GM19324 (cell line): ENCODE measurements around the gene NSG1.
"Not testable (repeated sequence)": the region's sequence is repeated elsewhere in the genome, so short reads cannot be mapped to it uniquely, and the experiment has no call there.

Experiments
- ATAC-seq: cut with Tn5 transposase; IDR thresholded peaks from one replicate; pipeline ENCODE4 v1.9.1; 2021; ENCODE audit warnings: mild to moderate bottlenecking, moderate library complexity; ENCODE audit not compliant: unreplicated experiment, low FRiP score

Gene NSG1

DNA sequence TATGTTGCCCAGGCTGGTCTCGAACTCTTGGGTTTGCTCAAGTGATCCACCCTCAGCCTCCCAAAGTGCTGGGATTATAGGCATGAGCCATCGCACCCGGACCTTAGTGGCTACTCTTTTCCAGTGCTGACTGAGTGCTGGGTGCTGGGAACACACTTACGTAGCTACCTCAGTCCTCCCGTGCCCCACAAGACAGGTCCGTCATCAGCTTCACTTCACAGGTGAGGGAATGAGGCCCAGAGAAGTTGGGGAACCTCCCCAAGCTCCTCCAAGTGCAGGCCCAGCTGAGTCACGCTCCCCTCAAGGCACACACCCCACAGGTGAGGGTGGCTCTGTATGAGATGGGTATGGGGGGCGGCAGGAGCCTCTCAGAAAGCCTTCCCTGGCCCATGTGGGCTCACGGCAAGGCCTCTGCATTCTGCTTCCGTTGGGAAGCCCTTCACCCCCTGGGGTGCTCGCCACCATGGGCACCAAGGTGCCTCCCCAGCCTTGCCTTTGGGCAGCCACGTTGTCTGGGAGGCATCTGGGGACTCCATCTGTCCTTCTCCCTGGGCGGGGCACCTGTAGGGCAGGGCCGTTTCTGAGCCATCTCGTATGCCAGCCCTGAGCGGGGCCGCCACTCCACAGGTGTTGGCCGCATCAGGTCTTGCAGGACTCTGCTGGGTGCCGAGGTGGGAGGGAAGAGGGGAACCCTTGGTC is 28.4 kb downstream of the NSG1 start:
- no peak for ATAC-seq

DNA sequence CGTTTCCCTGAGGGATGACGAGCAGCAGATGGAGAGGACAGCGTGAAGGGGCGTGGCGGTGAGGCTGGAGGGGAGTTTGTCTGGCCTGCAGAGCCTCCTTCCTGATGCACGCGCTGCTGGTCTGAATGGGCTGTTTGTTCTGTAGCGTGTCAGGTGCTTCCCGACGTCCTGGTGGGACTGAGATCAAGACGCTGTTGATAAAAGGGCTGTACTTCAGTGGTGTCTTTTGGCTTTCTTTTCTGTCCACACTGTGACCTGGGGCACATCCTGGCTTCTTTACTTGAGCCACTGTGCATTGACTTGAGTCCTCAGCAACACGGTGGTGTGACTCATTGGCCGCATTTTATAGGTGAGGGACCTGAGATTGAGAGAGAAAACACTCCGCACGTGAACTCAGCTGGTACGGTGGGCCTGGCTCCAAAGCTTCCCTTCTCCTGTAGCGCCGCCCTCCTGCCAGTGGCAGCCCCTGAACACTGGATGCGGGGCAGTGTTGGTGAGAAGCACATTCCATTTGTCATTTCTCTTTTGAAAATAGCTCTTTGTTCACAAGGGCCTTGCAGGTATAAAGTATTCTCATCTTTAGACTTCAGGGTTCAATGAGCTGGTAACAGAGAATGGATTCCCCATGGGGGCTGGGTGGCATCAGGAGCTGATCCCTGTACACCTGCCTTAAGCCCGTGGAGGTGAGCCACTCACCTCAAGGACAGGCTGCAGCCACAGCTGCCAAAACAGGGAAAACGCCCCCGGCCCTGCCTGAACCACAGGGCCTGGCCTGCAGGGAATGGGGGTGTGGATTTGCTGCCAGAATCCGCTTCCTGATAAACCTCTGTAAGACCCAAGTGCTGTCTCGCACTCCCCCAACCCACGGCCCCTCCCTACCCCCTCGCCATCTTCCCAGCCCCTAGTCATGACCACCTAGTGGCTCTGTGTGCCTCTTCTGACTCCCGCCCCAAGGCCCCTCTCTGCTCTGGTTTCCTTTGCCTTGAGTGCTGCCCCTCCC is 29.2 kb downstream of the NSG1 start:
- ATAC-seq, result no peak

DNA sequence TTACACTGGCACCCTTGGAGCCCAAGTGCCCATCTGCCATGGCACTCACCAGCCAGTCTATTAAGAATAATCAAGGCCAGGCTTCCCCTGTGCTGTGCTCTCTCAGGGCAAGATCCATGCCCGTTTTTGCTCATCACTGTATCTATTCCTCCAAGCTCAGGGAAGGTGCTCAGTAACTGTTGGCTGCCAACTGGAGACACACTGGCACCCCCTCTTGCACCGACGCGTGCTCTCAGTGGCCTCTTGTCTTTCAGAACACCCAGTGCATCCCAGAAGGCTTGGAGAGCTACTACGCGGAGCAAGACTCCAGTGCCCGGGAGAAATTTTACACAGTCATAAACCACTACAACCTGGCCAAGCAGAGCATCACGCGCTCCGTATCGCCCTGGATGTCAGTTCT is 30.1 kb downstream of the NSG1 start:
- no peak for ATAC-seq

GRCh38 chr4:4417886-4418285 is 31.0 kb downstream of the NSG1 start:
- no peak for ATAC-seq

GRCh38 chr4:4418676-4419390 is 31.9 kb downstream of the NSG1 start:
- ATAC-seq, result no peak

GRCh38 chr4:4419896-4420295 is 33.0 kb downstream of the NSG1 start:
- no peak for ATAC-seq

DNA sequence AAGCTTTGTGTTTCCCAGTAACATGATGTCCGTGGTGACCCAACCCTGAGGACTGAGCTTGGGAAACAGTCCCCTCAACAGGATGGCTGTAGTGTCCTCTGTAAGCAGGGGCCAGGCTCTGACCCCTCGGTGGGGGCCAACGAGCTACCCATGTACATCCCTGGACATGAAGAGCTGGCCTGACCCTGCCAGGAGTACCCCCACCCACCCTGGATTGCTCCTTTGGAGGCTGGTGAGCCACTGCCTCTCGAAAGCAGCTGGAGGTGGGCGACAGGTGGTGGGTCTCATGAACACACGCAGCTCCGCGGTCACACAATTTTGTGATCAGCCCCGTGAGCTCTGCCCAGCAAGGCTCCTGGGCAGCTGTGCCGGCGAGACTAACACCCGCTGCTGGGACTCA is 33.5 kb downstream of the NSG1 start:
- no peak for ATAC-seq

DNA sequence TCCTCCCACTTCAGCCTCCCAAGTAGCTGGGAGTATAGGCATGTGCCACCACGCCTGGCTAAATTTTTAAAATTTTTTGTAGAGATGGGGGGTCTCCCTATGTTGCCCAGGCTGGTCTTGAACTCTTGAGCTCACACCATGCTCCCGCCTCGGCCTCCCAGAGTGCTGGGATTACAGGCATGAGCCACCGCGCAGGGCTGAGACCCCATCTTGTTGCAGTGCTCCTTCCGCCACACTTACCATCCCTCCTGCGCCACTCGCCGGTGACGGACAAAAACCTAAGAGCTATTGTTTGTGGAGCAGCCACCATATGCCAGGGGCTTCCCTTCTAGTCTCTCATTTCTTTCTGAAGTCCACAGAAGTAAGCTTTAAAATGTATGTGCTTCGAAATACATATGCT is 34.5 kb downstream of the NSG1 start:
- no peak for ATAC-seq

DNA sequence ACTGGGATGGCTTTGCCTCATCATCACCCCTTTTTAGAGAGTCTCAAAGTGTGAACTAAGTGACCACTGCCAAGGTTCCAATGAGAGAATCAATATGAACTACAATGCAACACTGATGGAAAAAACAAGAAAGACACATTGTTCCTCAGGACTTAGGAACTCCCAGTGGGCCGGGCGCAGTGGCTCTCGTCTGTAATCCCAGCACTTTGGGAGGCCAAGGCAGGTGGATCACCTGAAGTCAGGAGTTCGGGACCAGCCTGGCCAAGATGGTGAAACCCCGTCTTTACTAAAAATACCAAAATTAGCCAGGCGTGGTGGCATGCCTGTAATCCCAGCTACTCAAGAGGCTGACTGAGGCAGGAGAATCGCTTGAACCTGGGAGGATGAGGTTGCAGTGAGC is 35.2 kb downstream of the NSG1 start:
- ATAC-seq, result not testable (repeated sequence)

- no peak for ATAC-seq
Observed at GRCh38 chr4:4422856-4423499, 36.1 kb downstream of the NSG1 start.

GRCh38 chr4:4423706-4424498 is 37.0 kb downstream of the NSG1 start:
- no peak for ATAC-seq

GRCh38 chr4:4424499-4425115 is 37.7 kb downstream of the NSG1 start:
- no peak for ATAC-seq

DNA sequence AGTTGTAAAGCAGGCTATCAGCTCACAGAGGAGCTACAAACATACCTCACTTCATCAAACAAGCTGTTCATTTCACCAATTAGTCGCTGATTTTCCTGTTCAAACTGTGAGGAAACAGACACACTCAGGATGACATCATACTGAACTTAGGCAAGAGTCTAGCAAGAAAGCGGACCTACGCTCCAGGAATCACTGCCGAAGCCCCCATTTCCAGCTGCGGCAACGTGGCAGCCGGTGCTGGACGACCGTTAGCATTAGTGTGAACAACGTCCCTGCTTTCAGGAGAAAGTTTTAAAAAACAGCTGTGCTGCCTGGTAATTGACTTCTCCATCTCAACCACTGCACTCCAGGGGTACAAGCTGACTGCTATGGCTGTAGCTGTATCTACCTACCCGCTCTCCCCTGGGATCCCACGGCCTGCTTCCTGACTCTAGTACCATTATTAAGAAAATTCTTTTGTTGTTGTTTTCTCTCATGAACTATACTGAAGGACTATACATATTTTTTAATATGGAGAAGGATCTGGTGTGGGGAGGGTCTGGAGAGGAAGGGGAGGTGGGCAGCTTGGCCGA is 38.3 kb downstream of the NSG1 start:
- no peak for ATAC-seq

DNA sequence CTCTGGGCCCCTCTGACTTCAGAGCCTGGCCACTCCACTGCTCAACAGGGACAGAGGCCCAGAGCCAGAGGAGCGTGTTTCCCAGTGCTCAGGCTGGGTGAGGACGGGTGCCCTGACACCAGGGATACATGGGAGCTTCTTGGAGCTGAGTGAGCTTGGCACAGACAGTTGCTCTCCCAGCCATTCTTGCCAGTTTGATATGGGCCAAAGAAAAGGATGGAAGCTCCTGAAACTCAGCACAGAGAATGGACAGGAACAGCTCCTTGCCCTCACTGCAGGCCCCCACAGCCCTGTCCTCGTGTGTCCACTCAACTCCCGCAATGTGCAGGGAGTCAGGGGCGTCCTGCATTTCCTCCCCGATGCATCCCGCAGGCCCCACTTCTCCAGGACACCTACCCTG is 38.8 kb downstream of the NSG1 start:
- ATAC-seq, result no peak

- no peak for ATAC-seq
Observed at GRCh38 chr4:4426511-4427120, 39.7 kb downstream of the NSG1 start.

DNA sequence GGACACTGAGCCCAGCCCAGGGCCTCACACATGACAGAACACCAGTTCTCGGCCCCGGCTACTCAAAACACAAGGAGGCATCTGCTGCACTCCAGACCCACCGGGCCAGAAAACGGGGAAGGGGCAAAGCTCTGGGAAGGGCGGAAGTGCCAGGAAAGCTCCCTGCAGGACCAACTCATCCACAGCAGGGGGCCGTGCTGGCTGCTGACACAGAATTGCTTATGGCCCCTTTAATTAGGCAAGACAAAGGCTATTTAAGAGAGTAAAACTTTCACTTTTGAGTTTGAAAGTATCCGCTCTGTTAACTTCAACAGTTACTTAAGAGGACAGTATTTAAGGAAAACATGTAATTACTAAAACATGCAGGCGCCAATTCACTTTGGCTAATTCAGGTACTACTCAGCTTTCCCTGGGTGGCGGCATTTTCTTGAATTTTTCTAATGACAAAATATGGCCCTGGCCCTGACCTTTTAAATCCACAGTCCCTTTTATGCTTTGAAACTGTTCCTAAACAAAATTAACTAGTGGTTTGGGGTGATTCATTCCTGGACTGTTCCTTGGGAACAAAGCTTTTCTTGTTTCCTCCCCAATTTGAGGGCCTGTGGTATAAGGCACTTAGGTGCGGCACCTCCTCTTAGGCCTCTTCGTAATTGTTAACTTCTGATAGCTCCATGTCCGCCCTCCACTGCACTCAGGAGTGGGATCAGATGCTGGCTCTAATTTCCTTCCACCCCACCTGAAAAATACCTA is 40.4 kb downstream of the NSG1 start:
- ATAC-seq, result no peak

- ATAC-seq, result no peak
Observed at GRCh38 chr4:4427886-4428285, 41.0 kb downstream of the NSG1 start.
